HCT116 (cell line): Measurements from ENCODE around the gene GUSB.

ENCODE experiments used
- CTCF ChIP-seq, 3 experiments: fragments of 200-600 bp in 1 of 3; sonication (generic) in 1 of 3; IDR thresholded peaks in 2 of 3; conservative IDR thresholded peaks in 1 of 3; 2 replicates each; pipeline ENCODE4 v1.5.1; 2012 to 2017; ENCODE audit warnings: low read depth in 2 of 3, low read length in 2 of 3, antibody characterized with exemption in 1 of 3, borderline replicate concordance in 1 of 3, control low read depth in 1 of 3, mild to moderate bottlenecking in 1 of 3, mixed read lengths in 1 of 3, mixed run types in 1 of 3, moderate library complexity in 1 of 3; ENCODE audit not compliant: insufficient read depth in 1 of 3
- EZH2 ChIP-seq: fragments of 200-600 bp; sonication (generic); IDR thresholded peaks from 2 replicates; pipeline ENCODE4 v1.6.1; 2017; ENCODE audit warnings: antibody characterized with exemption, mixed run types
- POLR2A ChIP-seq: IDR thresholded peaks from 2 replicates; pipeline ENCODE4 v1.7.0; 2011; ENCODE audit warnings: borderline replicate concordance; ENCODE audit not compliant: insufficient read depth, insufficient read length; ENCODE audit errors: extremely low read depth
- RAD21 ChIP-seq: IDR thresholded peaks from 2 replicates; pipeline ENCODE4 v1.6.1; 2012; ENCODE audit warnings: low read depth, mild to moderate bottlenecking

GRCh38 chr7:65912237-65912636, 69.8 kb downstream of the GUSB start:
- no peak for TF ChIP-seq CTCF (IDR thresholded peaks at IDR 0.05 in 2 of 3, conservative IDR thresholded peaks at IDR 0.05 in 1 of 3; ENCODE audit: borderline replicate concordance in 1 of 3, insufficient read depth in 1 of 3, low read depth in 2 of 3, low read length in 2 of 3)
- TF ChIP-seq POLR2A = no peak
- TF ChIP-seq RAD21 = no peak
- TF ChIP-seq EZH2 = no peak
